ENCODE results near the gene KIF18B. TPM values are rescaled to one million over a fixed set of nuclear protein-coding genes. Genes with fewer than 3 reads are reported as not detected.

The KIF18B gene
- total RNA-seq, 1 donor from 2014 or later, result 6.8 TPM

GRCh38 chr17:44907729-44908470 lies 39.7 kb downstream of the KIF18B start:
- DNase-seq (ENCODE audit: extremely low read depth, low read depth, low spot score), result no peak

DNA sequence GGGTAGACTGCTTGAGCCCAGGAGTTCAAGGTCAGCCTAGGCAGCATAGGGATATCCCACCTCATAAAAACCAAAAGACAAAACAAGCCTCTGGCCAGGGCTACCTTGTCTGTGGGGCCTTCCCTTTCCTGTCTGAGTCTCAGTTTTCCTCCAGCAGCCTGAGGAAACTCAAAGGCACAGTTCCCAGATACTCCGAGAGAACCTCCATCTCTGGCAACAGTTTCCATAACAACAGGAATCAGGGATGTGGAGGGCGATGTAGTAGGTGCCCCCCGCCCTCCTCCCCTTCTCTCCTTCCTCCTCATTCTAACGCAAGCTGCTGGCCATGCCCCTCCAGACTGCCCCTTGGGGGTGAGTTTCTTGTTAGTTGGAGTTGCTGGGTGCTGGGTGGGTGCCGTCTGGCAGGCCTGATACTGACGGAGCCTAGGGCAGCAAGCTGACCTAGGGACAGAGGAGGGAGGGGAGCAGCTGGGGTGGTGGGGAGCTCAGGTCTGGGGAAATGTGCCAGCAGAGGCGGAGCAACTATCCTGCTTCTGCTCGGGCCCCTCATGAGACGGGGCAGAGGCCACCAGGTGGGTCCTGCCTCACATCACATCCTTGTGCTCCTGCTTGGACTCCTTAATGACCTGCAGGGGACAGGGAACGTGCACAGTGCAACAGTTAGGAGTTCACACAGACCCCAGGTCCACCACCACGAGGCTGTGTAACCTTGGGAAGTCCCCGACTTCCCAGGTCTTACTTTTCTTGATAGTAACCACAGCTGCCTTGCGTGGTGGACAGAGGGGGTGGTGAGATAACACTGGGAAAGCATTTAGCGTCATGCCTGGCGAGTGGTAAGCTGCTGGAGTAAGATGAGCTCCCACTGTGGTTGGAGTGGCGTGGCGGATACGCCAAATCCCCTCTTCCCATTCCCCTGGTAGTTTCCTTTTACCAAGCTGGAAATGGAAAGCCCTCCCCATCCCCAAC lies 40.5 kb downstream of the KIF18B start:
- DNase-seq (ENCODE audit: extremely low read depth, low read depth, low spot score), result no peak

GRCh38 chr17:44906010-44906646 lies 41.4 kb downstream of the KIF18B start:
- no peak for DNase-seq (ENCODE audit: extremely low read depth, low read depth, low spot score)

DNA sequence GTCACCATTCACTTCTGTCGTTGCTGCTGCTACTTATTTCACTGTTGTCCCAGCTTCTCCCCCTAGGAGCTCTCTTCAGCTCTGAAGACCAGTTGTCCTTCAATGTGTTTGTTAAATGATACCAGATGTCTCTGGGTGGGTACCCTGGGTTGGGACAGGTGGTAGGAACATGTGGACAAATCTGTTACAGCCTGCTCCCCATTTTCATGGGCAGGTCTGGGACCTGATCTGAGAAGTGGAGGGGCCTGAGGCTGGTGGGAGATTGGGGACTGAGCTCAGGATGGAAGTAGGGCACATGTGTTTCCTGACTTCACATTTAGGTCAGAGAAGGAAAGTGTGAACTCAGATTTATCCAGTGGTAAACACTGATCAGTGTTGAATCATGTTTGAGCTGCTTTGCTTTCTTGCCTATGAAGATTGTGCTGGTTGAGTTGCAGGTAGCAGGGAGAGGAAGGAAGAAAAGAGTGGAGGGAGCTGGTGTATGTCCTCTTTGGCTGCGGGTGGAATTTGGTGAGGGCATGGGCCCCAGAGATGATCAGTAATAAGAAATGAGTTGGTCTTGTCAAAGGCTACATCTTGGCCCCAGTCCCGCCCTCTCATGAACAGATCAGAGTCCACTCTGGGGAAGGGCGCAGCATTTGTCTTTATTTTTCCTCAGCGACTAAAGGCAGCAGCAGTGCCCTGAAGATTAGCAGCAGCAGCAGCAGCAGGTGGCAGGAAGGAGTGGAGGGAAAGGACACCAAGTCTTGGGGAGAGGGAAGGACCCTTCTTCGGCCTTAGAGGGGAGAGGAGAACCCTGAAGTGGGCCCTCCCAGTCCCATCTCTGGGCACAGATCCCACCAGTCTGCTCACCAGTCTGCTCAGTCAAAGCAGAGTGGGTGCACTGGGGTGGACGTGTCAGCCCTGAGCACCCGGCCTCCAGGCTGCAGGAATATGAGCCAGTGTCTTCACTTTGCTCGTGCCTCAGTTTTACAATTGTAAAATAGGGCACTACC lies 42.3 kb downstream of the KIF18B start:
- no peak for DNase-seq (ENCODE audit: extremely low read depth, low read depth, low spot score)

DNA sequence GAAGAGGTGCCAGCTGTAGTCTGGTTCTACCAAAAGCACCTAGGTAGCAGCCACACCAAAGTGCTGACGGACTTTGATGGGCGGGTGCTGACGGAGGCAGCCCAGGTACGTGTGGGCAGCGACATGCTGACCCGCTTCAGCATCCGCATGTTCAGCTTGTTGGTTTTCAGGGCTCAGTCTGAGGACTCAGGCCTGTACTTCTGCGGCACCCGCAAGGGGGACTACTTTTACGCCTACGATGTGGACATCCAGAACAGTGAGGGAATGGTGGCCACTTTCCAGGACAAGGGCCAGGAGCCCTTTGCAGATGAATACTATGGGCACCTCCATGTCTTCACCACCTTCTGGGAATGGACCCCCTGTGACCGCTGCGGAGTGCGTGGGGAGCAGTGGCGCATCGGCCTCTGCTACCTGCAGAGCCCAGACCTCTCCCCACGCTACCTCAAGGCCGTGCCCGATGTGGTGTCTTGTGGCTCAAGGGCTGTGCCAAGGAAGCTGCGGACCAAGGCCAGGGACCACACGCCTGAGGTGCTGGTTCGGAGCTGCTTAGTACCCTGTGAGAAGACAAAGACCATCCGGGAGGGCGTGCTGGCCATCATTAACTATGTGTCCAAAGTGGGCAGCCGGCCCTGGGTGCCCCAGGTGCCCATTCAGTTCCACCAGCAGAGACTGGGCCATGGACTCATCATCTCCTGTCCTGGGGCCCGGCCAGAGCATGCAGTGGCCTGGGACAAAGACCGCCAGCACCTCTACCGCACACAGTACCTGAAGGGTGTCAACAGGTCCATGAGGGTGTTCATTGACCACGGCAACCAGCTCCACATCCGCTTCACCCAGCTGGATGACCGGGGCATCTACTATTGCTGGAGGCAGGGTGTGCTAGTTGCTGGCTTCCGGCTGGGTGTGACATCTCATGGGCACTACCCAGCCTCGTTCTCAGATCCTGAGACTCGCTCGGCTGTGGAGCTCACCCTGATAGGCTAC lies 43.3 kb downstream of the KIF18B start:
- no peak for DNase-seq (ENCODE audit: extremely low read depth, low read depth, low spot score)

DNA sequence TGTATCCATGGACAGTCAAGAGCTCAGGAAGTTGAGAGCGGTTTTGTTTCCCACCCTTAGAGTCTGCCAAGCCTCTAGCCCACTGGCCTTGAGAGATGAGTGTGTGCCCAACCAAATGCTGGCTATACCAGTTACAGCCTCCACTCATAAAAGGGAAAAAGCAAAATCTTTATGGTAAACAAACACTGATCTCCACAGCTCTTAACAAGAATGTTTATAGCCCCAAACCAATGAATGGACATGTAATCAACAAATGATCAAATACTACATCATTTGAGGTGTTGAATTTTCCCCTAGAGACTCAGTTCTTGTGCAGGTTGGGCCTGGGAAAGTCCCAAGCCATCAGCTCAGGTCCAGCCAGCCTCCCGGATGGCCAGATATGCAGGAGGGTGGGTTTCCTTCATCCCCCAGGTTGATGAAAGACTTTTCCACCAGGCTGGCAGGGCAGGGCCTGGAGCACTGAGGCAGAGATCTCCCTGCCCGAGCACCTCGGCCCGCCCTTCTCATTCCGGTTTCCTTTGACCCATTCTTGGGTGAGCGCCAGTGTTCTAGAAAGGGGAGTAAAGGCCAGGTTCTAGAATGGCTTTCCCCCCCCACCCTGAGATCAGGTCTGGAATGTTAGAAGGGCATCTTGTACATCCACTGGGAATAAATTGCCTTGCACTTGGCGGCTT lies 44.4 kb downstream of the KIF18B start:
- DNase-seq (ENCODE audit: extremely low read depth, low read depth, low spot score), result no peak

DNA sequence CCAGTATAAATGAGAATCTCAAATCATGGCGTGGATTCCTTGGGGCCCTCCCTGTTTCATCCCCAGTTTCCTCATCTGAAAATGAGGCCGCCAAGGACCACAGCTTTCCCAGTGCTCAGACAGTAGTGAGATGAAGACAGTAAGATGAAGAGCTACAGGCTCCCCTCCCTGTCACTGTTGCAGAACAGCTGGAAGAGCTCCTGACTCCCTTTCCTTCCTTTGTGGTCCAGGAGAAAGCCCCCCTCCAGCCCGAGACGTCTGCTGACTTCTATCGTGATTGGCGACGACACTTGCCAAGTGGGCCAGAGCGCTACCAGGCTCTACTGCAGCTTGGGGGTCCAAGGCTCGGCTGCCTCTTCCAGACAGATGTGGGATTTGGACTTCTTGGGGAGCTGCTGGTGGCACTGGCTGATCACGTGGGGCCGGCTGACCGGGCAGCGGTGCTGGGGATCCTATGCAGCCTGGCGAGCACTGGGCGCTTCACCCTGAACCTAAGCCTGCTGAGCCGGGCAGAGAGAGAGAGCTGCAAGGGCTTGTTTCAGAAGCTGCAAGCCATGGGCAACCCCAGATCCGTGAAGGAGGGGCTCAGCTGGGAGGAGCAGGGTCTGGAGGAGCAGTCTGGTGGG lies 45.3 kb downstream of the KIF18B start:
- no peak for DNase-seq (ENCODE audit: extremely low read depth, low read depth, low spot score)

- DNase-seq (ENCODE audit: extremely low read depth, low read depth, low spot score), result no peak
Observed at GRCh38 chr17:44901411-44901921, 46.1 kb downstream of the KIF18B start.

DNA sequence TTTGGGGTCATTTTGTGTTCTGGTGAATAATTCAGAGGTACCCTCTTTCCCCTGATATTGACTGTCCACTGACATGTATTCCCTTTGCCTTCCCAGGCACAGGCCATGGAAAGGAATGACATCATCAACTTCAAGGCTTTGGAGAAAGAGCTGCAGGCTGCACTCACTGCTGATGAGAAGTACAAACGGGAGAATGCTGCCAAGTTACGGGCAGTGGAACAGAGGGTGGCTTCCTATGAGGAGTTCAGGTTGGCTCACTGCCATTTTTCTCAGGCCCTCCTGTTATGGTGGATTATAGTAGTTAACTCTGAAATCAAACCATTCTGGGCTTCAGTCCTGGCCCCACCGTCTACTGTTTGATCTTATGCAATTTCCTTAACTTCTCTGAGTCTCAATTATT lies 46.7 kb downstream of the KIF18B start:
- DNase-seq (ENCODE audit: extremely low read depth, low read depth, low spot score), result peak; percentile 86

- DNase-seq (ENCODE audit: extremely low read depth, low read depth, low spot score), result no peak
Observed at GRCh38 chr17:44899074-44899782, 48.3 kb downstream of the KIF18B start, which contains the start of gene EFTUD2. TSS of gene EFTUD2 (minus strand) at chr17:44899445. CDS start at chr17:44894521, 4,924 bp downstream.

GRCh38 chr17:44898768-44899073 lies 48.9 kb downstream of the KIF18B start:
- no peak for DNase-seq (ENCODE audit: extremely low read depth, low read depth, low spot score)

GRCh38 chr17:44894642-44895041 lies 52.9 kb downstream of the KIF18B start:
- DNase-seq (ENCODE audit: extremely low read depth, low read depth, low spot score), result no peak

DNA sequence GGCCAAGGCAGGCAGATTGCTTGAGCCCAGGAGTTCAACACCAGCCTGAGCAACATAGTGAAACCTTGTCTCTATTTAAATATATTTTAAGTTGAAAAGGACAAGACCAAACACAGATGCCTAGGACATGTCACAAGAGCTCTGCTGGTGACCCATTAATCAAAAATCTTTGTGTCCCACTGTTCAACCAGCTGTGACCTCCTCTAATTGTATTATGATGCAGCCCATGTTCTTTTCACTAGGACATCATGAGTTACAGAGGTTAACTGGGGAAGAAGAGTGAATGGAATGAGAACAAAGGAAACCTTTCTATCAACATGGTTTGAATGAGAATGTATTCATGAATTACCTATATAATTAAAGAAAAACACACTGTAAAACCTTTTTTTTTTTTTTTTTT lies 55.3 kb downstream of the KIF18B start:
- no peak for DNase-seq (ENCODE audit: extremely low read depth, low read depth, low spot score)

DNA sequence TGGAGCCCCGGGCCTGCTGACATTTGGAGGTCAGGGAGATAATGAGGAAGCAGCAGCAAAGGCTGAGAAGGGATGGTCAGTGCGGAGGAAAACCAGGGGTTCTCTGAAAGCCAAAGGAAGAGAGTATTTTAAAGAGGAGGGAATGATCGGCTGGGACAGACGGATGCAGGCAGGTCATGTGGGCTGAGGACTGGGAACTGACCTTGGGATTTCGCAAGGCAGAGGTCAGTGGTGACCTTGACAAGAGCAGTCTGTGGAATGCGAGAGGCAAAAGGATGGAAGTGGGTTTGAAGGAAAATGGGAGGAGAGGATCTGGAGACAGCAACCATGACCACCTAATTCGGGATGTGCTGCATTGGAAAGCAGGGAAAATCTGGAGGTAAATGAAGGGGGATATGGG lies 58.6 kb downstream of the KIF18B start:
- no peak for DNase-seq (ENCODE audit: extremely low read depth, low read depth, low spot score)

DNA sequence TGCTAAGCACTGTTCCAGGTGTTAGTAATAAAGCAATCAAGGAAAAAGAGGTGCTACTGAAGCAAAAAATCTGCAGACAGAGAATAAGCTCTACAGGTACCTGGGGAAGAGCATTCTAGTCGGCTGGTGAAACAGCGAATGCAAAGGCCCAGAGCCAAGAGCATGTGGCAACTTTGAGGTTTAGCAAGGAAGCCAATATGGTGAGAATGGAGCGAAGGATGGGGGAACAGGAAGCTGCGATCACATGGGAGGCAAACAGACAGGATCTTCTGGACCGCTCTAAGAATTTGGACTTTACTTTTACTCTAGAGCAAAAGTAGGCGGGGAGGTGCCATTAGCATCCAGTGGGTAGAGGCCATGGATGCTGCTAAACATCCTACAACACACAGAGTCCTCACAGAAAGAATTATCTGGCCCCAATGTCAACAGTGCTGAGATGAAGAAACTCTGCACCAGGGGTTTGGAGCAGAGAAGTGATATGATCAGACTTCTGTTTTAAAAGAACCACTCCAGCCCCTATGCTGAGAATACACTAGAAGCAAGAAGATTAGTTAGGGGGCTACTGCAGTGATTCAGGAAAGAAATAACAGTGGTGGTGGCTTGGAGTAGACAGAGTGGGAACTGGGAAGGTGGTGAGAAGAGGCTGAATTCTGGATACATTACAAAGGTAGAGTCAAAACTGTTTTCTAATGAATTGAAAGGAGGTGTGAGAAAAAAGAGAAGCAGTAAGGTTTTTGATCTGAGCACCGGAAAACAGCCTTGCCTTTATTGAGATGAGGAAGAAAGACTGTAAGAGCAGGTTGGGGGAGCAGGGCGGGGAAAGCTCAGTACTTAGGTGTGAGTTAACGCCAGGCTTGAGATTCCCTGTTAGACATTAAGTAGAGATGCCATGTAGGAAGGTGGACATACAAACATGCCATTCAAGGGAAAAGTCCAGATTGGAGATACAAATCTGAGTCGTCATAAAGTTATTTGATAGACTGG lies 59.3 kb downstream of the KIF18B start:
- no peak for DNase-seq (ENCODE audit: extremely low read depth, low read depth, low spot score)

DNA sequence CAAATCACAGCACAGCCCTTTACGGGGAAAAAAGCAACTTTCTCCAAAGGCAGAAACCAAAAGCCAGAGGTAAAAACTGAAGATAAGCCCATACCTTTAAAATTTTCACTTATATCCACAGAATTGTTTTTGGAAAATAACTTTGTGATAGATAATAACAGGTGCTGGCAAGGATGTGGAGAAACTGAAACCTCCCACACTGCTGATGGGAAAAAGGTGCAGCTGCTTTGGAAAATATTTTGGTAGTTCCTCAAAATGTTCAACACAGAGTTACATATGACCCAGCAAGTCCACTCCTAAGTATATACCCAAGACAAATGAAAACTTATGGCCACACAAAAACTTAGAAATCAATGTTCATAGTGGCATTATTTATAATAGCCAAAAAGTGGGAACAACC lies 60.6 kb downstream of the KIF18B start:
- DNase-seq (ENCODE audit: extremely low read depth, low read depth, low spot score), result no peak

All from glomerular endothelial cell (primary cell).